DND-41 (cell line): ENCODE data around the gene COL4A1.

Source experiments
- EZH2 ChIP-seq: IDR thresholded peaks from 3 replicates; pipeline ENCODE4 v1.6.1; 2012; ENCODE audit warnings: borderline replicate concordance, low read depth, mild to moderate bottlenecking, moderate library complexity, low read length, inconsistent platforms; ENCODE audit not compliant: severe bottlenecking
- TF ChIP-seq, protein P1 (sequence below): IDR thresholded peaks from 2 replicates; pipeline ENCODE4 v1.5.1; 2012; ENCODE audit warnings: borderline replicate concordance, low read length, moderate library complexity, mild to moderate bottlenecking; ENCODE audit not compliant: poor library complexity, severe bottlenecking; ENCODE audit errors: extremely low read depth

- TF ChIP-seq, protein P1, sequence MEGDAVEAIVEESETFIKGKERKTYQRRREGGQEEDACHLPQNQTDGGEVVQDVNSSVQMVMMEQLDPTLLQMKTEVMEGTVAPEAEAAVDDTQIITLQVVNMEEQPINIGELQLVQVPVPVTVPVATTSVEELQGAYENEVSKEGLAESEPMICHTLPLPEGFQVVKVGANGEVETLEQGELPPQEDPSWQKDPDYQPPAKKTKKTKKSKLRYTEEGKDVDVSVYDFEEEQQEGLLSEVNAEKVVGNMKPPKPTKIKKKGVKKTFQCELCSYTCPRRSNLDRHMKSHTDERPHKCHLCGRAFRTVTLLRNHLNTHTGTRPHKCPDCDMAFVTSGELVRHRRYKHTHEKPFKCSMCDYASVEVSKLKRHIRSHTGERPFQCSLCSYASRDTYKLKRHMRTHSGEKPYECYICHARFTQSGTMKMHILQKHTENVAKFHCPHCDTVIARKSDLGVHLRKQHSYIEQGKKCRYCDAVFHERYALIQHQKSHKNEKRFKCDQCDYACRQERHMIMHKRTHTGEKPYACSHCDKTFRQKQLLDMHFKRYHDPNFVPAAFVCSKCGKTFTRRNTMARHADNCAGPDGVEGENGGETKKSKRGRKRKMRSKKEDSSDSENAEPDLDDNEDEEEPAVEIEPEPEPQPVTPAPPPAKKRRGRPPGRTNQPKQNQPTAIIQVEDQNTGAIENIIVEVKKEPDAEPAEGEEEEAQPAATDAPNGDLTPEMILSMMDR = no peak
- TF ChIP-seq EZH2 = no peak
Observed at GRCh38 chr13:110347088-110347487, 40.1 kb upstream of the COL4A1 start.
